NCI-H2227 treated with DMSO at 0.1 percent for 48 hours (cell line): ENCODE results near the gene SV2B.

Source experiments
- DNase-seq: peaks from one replicate; lab custom pipeline; 2025; lab: John Stamatoyannopoulos, UW

SV2B gene

DNA sequence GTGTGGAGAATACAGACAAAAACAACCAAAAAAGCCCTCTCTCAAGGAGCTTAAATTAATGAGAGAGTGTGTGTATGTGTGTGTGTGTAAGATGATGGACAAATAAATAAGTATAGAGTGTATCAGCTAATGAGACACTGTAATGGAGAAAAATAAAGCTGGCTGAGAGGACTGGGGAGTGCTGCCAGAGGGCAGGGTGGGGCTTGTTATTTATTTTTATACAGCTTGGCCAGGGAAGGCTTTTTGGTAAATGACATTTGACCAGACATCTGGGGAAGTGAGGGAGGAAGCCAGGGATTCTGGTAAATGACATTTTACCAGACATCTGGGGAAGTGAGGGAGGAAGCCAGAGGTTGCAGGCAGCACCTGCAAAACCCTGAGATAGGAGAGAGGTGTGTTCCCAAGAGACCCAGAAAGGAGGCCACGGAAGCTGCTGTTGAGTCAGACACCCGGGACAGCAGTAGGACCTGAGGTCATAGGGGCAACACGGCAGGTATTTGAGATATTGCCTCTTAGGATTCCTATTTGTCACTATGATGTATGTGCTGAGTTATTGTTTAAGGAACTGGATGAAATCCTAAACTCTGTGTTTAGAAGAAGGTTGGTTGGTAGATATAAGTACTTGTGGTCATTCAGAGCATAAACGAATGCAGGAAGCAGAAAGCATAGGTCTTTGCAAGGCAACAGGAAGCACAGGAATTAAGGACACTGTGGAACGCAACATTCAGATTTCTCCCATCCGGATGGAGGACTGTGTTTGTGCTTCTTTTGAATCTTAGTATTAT is 2.7 kb downstream of the SV2B start:
- DNase-seq: no peak

DNA sequence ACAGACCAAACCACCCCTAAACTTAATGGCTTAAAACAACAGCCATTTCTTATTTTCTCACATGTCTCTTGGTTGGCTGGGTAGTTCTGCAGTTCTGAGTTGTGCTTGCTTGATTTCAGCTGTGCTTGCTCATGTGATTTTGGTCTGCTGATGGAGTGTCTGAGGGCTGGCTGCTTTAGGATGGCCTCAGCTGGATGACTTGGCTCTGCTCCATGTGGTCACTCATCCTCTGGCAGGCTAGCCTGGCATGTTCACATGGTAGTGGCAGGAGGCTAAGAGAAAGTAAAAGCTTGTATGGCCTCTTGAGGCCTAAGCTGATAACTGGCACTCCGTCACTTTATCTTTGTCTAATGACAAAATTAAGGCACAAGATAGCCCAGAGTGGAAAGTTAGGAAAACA is 4.1 kb downstream of the SV2B start:
- DNase-seq: no peak

DNA sequence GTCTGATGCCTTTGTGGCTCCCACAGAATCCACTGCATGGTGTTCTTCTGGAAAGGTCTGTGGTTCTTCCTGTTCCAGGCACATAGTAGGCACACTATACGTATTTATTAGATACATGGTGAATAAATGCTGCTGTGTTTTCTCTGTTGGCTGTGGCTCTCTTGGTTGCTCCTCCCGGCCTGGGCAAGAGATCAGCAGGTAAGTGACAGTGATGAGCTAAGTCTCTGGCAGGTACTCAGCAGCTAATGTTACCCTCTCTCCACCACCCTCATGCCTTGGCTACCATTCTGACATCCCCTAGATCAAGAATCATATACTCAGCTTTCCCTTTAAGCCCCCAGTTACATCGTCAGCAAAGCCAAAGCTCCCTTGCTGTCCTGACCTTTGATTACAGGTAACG is 8.4 kb downstream of the SV2B start:
- DNase-seq: no peak

DNA sequence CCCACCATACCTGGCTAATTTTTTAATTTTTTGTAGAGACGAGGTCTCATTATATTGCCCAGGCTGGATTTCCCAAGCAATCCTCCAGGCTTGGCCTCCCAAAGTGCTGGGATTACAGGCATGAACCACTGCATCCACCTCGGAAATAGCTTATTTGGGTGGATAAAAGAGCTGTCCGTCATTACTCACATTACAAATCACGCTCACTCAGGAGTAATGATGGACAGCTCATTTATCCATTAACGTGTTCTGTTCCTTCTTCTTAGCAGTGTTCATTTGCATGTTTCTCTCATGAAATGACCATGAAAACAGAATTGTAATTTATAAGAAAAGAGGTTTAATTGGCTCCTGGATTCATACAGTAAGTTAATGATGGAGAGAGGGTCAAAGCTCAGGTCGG is 9.8 kb downstream of the SV2B start:
- DNase-seq: no peak

DNA sequence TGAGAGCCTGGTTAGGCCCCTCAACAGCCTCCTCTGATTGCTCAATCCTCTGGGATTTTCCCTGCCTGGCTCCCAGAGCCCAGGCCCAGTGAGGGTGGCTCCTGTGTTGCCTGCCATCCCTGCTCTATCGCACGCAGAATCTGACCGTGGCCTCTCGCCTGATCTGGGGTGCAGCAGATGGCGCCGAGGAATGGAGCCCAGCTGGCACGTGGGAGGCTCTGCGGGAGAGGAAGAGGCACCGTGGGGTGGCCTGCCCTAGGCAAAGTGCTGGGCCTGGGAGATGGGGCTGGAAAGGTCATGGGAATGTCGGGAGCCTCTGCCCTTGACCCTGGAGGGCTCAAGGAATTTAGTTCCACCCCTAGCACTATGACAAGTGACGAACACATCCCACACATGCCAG is 10.3 kb downstream of the SV2B start:
- no peak for DNase-seq

DNA sequence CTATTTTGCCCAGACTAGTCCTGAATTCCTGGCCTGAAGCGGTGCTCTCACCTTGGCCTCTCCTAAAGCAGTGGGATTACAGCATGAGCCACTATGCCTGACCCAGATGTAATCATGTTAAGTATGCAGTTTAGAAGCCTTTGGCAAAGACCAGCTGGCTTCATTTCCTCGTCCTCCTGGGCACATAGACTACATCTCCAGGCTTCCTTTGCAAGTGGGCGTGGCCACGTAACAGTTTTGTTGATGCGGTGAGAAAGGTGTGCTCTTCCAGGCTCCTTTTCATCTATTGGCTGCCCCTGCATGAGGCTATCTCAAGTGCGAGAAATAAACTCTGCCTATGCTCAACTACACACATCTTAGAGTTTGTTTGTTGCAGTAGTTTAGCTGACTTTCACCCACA is 13.0 kb downstream of the SV2B start:
- no peak for DNase-seq

DNA sequence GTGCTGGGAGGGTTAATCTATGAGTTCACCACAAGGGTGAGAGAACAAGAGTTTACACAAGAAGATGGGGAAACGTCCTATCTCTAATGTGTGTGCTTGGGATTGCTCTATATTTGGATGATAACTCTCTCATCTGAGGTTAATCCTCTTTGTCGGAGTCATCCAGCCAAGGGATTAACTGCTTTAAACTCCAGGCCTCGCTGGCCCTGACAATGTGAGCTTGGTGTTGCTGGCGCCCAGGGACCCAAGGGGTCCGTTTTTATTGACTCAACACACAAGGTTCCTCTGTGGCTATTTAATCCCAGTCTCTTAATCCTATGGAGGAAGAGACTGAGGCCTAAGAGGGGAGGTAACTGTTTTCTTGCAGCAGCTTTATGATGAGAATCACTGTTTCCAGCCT is 14.2 kb downstream of the SV2B start:
- DNase-seq: no peak

DNA sequence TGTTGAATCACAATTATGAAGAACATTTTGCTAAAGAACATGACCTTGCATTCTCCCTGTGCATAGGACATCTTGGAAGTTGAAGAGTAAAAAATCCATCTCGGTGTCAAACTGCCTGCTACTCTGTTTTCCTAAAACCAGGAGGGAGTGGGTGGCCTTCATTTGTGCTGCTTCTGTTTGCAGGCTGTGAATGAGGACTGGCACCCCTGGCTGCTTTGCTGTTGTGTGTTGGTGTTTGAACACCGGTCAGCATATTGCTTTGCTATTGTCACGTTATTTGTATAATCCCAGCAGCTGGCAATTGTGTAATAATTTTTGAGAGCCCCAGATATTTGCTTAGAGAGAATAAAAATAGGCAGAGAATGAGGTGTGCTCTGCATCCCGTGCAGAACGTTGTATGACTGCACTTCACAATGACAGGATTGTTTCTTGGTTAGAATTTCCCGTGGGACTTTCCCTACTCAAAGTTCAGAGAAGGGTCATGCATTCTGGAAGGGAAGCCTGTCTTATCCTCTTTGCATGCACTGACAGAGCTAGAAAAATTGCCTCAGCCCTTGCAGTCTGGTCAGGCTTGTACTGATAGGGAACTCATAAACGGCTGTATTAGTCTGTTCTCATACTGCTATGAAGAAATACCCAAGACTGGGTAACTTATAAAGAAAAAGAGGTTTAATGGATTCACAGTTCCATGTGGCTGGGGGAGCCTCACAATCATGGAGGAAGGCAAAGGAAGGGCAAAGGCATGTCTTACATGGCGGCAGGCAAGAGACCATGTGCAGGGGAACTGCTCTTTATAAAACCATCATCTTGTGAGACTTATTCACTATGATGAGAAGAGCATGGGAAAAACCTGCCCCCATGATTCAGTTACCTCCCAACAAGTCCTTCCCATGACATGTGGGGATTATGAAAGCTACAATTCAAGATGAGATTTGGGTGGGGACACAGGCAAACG is 16.3 kb downstream of the SV2B start:
- no peak for DNase-seq

DNA sequence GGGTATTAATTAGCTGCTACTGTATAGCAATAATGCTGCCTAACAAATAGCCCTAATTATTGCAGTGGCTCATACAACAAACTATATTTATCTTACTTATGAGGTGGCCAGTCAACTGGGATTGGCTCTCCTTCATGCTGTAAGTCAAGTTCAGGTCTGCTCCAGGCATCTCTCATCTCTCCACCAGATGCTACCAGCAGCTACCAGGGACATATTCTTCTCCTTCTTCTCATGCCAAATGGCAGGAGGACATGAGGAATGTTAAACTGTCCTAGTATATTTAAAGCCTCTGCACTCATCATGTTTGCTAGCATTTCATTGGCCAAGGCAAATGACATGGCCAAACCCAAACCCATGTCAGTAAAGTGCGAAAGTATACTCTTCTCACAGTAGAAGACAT is 17.3 kb downstream of the SV2B start:
- no peak for DNase-seq

DNA sequence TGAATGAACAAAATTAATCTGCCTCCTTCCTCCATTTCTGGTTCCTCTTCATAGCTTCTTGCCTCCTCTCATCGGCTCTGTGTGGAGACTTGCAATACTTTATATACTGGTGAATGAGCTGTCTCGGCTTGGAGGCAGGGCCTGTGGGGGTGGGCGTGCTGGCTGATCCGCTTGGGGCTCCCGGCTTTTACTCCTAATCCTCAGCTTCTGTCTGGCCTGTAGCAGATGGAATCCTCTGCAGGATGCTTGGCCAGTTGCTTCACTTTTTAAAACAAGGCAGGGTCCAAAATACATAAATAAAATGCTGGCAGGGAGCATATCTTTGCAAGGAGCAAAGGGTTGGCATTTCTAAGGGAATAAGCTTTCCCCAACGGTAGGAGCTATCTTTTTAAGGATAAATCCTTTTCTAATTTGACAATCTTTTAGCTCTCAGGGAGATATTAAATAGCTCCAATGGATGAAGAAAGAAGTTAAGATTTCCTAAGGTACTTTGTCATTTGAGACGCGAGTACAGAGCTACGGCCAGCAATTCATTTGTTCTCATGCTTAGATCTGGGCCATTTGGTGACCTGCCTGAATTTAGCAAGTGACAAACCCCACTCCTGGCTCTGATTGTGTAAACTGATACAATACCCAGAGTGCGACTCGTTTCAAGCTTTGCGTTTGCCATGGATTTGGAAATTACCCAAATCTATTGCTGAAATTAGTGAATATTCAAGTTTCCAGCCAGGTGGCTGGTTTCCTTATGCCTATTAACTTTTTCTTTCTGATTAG is 18.9 kb downstream of the SV2B start:
- DNase-seq: no peak

DNA sequence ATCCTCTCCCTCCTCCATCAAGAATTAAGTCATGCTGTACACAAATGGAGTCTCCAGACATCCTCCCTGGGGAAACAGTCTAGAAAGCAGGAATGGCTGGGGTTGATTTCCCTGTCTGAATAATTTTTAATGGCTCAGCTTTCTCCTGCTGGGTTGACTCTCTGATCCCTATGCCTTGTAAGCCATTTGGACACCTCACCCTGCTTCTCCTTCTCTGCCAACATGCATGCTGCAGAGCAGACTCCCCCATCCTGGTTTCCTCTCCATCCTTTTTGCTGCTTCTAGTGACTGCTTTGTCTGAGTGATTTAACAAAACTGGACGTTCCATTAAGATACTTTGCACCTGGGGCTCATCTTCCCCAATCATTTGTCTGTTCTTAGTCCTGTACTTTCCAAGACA is 22.2 kb downstream of the SV2B start:
- DNase-seq: no peak

DNA sequence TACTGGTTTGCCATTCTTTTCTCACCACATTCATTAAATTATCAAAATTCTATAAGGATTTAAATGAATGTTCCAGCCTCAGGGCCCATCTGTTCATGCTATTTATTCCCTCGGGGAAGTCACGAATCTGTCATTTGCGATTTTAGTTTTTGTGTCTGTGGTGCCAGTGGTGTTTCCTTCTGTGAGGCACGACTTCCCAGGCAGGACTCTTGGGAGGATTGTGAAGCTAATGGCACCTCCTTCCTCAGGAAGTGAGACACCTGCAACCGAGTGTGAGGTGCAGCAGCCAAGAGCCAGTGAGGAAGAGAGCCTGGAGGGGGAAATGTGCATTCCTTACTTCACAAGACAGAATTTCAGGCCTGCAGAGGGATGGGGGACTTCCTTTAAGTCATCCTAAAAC is 24.1 kb downstream of the SV2B start:
- DNase-seq: no peak

DNA sequence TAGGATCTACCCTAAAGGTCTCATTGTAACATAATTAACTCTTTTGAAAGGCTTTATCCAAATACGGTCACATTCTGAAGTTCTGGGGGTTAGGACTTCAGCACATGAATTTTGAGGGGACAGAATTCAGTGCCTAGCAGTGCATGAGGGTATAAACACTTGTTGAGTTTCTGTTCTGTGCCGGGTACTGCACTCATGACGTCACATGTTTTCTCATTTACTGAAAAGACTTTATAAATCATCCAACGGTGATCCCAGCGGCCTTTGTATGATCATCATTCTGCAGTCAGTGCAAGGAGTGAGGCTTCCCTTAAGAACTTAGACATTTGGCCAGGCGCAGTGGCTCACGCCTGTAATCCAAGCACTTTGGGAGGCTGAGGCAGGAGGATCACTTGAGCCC is 25.1 kb downstream of the SV2B start:
- no peak for DNase-seq

DNA sequence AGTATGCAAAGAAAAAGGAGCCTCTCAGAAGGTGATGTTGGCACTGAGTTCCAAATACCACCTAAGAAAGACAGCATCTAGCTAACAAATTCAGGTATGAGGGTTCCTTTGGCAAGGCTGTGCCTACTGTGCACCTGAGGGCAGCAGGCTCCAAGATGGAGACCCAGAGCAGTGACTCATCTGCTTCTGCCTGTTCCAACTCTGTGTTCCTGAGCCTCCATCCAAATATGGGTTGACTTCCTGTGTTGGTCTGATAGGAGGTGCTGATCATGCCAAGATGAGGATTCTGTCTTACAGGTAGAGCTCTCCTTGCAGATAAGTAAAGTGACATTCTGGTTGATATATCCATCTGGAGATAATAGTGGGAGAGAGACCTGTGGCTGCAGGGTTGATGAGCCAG is 26.0 kb downstream of the SV2B start:
- no peak for DNase-seq

DNA sequence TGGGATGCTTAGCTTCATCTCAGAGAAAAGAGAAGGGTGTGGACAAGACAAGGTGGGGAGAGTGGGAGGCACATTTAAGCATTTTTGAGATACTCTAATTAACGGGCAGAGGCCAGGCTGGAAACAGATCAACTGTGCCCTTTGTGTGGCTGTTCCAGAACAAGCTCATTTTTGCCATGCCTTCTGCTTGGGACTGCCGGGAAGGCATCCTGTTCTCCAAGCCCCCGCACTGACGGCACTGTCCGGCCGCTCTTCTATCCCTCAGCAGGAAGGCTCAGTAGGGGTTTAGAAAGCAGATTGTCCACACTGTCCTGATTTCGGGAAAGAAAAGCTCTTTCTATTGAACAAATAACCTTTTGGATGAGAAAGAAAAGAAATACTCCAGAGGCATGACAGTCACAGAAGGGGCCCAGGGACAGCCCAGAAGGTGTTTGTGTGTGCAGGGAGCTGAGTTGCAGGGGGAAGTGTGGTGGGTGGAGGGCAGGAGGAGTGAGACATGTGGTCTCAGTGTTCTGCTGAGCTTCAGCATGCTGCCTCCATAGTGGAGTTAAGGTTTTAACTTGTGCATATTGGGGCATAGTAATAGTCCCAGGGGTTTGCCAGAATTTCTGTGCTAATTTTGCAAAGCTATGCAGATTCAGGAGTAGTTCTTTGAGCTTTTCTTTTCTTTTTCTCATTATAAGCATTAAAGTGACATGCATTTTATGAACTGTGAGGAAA is 27.3 kb downstream of the SV2B start:
- DNase-seq: no peak

DNA sequence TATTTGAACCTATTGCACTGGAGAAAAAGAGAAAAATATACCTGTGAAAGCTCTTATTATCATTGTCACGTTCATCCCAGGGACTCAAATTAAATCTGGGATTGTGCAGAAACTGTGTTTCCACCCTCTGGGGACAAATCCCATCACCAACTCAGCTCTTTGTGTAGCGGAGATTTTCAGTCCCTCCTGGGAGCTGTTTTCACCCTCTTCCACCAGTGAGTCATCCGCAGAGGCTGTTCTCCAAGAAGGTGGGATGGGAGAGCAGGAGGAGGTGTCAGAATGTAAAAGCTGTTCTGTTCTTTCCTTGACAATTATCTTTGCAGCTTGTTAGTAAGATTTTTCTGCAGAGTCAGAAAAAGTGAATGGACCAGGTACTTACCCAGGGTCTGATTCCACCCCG is 28.0 kb downstream of the SV2B start:
- no peak for DNase-seq

DNA sequence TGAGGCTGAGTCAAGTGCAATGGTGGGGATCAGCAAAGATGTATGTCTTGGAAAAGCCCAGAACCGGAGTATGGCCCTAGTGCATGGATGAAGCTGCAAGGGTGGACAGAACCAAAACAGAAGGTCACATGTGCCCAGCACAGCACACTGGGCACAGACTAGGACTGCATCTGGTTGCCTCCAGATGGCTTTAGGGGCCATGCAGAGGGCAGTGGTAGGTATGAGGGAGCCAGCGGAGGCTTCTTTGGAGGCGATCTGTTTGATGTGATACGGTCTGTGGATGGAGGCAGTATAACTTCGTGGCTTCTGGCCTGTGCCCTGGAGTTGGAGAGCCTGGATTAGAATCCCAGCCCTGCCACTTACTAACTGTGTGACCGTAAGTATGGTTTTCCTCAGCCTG is 29.4 kb downstream of the SV2B start:
- no peak for DNase-seq

DNA sequence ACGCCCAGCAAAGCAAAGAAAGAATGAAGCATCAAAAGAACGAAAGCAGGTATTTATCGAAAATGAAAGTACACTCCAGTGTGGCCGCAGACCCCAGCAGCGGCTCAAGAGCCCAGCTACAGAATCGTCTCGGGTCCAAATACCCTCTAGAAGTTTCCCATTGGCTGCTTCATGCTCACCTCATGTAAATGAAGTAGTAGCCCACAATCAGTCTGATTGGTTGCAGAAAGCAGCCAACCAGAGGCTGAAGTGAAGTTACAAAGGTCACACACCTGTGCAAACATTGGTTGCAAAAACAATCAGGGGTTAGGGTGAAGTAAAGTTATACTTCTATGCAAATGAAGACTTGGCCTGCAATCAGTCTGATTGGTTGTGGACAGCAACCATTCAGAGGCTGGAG is 32.0 kb downstream of the SV2B start:
- no peak for DNase-seq

DNA sequence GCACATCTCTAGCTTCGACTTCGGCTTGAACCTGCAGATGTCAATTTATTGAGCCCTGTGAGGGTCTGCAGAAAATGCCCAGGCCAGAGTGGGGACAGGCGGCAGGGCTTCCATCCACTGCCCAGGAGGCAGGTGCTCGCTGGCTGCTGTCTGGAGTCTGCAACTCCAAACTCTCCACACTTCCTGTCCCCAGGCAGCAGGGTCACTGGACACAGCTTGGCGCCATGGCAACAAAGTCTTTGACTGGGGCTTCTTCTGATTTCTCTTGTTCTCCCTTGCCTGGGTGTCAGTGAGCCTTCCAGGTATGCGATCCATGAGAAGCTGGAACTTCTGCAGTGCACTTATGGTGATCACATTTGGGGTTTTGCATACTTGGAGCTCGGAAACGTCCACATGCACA is 33.5 kb downstream of the SV2B start:
- DNase-seq: no peak

DNA sequence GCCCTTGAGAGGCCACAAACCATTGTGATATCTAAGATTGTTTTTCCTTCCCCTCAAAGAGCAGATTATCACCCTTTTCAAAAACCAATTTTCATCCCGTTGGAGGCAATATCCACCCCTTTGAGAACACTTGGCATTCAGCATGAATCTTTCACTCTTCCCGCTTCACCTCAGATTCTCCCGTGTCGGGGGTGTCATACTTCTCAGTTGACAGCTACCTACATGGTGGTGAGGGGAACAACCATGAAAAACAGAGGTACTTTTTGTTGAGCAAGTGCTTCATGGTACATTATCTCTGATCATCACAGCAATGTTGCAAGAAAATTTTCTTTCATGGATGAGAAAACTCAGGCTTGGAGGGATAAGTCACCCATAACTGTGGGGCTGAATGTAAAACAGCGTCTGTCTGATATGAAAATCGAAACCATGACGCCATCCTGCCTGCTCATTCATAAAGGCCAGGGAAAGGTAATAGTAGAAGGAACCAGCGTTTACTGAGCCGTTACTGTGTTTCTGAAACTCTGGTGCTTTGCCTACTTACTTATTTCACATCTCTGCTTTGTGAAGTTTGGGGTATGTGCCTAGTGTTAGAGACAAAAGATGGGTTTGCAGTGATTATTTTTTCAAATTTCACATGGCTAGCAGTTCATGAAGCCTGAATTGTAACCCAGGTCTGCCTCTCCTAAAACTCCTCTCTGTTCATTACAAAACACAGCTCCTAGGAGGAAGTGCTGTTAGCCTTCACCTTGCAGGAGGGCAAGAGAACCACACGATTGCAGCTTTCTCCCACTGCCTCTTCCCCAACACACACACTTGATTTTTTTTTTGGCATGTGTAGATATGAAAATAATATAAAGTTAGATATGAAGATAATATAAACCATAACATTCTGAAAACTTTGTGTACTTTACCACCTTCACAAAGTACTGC is 35.4 kb downstream of the SV2B start:
- no peak for DNase-seq

DNA sequence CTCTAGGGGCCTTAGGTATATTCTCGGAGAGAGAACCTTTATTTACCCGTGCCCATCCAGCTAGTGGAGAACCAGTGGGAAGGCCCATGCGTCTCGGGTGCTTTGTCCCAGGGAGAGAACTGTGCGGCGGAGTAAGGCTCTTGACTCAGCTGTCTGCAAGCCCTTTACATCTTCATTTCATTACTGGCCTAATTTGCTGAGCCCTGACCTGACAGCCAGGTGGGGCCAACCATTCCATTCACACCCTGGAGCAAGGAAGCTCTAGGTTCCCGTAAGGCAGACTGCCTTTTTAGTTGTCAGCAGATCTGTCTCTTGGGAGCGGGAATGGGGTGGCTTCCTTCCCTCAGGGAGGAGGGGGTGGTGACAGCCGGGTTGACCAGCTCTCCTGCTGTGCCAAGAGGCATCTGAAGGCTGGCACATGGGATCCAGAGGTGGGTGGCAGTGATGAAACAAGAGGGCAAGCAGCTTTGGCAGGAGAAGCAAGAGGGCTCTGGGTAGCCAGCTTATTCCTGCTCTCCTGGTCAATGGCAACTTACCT is 36.4 kb downstream of the SV2B start:
- no peak for DNase-seq
